ENCODE measurements around the gene VRK1. TPM values are rescaled to one million over a fixed set of nuclear protein-coding genes. Genes with fewer than 3 reads are reported as not detected.
A peak's percentile ranks its signal among the peaks of the same experiment; 100 is the strongest.
"Not testable (repeated sequence)": the region's sequence is repeated elsewhere in the genome, so short reads cannot be mapped to it uniquely, and the experiment has no call there.

The VRK1 gene
- 63.5 TPM for total RNA-seq

- DNase-seq: peak; percentile 97
Measured at GRCh38 chr14:96796851-96797581, at the start of gene VRK1. Gene VRK1 (plus strand): TSS chr14:96797382. CDS start chr14:96833472, 36,090 bp downstream.

GRCh38 chr14:96747608-96748007, 49.6 kb upstream of the VRK1 start:
- DNase-seq: no peak

- DNase-seq: no peak
Measured at GRCh38 chr14:96748362-96748761, 48.8 kb upstream of the VRK1 start.

GRCh38 chr14:96751505-96751904, 45.7 kb upstream of the VRK1 start:
- DNase-seq: no peak

GRCh38 chr14:96752125-96752524, 45.1 kb upstream of the VRK1 start:
- DNase-seq: no peak

GRCh38 chr14:96752594-96752993, 44.6 kb upstream of the VRK1 start:
- no peak for DNase-seq

GRCh38 chr14:96754162-96754844, 42.9 kb upstream of the VRK1 start:
- DNase-seq: no peak

- DNase-seq: no peak
Measured at GRCh38 chr14:96754845-96755184, 42.4 kb upstream of the VRK1 start.

GRCh38 chr14:96756745-96757144, 40.4 kb upstream of the VRK1 start:
- no peak for DNase-seq

- no peak for DNase-seq
Measured at GRCh38 chr14:96757456-96757855, 39.7 kb upstream of the VRK1 start.

GRCh38 chr14:96761066-96761465, 36.1 kb upstream of the VRK1 start:
- DNase-seq: no peak

GRCh38 chr14:96762650-96763049, 34.5 kb upstream of the VRK1 start:
- DNase-seq: no peak

GRCh38 chr14:96764012-96764411, 33.2 kb upstream of the VRK1 start:
- no peak for DNase-seq

GRCh38 chr14:96765205-96765604, 32.0 kb upstream of the VRK1 start:
- not testable (repeated sequence) for DNase-seq

GRCh38 chr14:96772929-96773328, 24.3 kb upstream of the VRK1 start:
- no peak for DNase-seq

GRCh38 chr14:96776791-96777190, 20.4 kb upstream of the VRK1 start:
- no peak for DNase-seq

GRCh38 chr14:96780500-96780899, 16.7 kb upstream of the VRK1 start:
- no peak for DNase-seq

- DNase-seq: no peak
Measured at GRCh38 chr14:96781371-96781770, 15.8 kb upstream of the VRK1 start.

GRCh38 chr14:96782436-96782835, 14.7 kb upstream of the VRK1 start:
- DNase-seq: no peak

- DNase-seq: no peak
Measured at GRCh38 chr14:96783043-96783914, 13.9 kb upstream of the VRK1 start.

GRCh38 chr14:96783915-96784224, 13.3 kb upstream of the VRK1 start:
- no peak for DNase-seq

GRCh38 chr14:96790186-96790585, 7.0 kb upstream of the VRK1 start:
- no peak for DNase-seq

GRCh38 chr14:96790706-96791105, 6.5 kb upstream of the VRK1 start:
- DNase-seq: no peak
